GM18861 (cell line): ENCODE results near the gene METAP1D.

Experiments
- ATAC-seq: cut with Tn5 transposase; IDR thresholded peaks from one replicate; pipeline ENCODE4 v1.9.1; 2021; ENCODE audit not compliant: unreplicated experiment

Gene METAP1D

DNA sequence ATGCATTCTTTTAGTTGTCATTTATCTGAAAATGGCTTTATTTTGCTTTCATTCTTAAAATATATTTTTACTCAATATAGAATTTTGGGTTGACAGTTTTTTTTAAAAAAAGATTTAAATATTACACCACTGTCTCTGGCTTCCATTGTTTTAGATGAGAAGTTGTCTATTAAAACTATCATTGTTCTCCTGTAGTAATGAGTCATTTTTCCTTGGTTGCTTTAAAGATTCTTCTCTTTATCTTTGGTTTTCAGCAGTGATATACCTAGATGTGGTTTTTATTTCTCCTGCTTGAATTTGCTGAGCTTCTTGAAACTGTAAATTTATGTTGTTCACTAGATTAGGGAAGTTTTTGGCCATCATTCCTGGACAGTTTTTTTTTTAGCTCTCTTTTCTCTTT lies 129.7 kb downstream of the METAP1D start:
- ATAC-seq = no peak
